22Rv1 (cell line): ENCODE results near the gene NMT1.
A peak's percentile ranks its signal among the peaks of the same experiment; 100 is the strongest.

Experiments used
- H3K27ac ChIP-seq: fragments of 450-650 bp; 2 replicates; pipeline ENCODE4 v1.5.1; 2017
- ZFX ChIP-seq: fragments of 450-650 bp; IDR thresholded peaks from 2 replicates; pipeline ENCODE4 v1.6.1; 2017; ENCODE audit warnings: antibody characterized with exemption, borderline replicate concordance
- TF ChIP-seq, protein P1 (sequence below): fragments of 450-650 bp; IDR thresholded peaks from 2 replicates; pipeline ENCODE4 v1.5.1; 2017; ENCODE audit warnings: mild to moderate bottlenecking

Gene NMT1

DNA sequence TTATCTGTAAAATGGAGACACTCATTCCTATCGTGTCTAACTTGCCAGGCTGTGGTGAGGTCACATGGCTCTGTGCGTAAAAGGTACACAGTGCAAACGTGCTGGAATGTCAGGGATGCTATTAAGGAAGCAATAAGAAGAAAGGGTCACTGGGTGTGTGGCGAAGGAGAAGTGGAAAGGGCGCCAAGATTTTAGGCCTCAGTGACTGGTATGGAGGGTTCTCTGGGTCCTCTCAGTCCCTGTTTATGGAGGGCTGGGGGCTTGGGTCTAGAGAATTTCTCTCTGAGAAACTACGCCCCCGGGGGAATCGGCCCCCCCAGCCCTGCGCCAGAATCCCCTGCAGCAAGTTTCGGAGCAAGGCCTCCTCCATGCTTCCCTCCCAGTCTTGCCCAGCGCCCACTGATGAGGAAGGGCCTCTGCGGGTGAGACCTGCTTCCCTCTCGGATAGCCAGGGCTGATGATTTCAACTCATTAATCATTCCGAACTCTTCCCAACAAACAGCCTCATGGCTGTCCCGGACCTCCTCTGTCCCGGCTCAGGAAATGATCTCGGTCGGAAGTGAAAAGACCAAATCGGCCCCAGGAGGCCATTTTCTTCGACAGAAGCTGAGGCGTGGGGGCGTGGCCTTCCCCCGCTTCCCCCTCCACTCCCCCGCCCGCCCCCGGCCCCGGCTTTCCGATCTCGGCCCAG lies 85.9 kb downstream of the NMT1 start:
- TF ChIP-seq ZFX: no peak
- TF ChIP-seq, protein P1, sequence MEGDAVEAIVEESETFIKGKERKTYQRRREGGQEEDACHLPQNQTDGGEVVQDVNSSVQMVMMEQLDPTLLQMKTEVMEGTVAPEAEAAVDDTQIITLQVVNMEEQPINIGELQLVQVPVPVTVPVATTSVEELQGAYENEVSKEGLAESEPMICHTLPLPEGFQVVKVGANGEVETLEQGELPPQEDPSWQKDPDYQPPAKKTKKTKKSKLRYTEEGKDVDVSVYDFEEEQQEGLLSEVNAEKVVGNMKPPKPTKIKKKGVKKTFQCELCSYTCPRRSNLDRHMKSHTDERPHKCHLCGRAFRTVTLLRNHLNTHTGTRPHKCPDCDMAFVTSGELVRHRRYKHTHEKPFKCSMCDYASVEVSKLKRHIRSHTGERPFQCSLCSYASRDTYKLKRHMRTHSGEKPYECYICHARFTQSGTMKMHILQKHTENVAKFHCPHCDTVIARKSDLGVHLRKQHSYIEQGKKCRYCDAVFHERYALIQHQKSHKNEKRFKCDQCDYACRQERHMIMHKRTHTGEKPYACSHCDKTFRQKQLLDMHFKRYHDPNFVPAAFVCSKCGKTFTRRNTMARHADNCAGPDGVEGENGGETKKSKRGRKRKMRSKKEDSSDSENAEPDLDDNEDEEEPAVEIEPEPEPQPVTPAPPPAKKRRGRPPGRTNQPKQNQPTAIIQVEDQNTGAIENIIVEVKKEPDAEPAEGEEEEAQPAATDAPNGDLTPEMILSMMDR: no peak

DNA sequence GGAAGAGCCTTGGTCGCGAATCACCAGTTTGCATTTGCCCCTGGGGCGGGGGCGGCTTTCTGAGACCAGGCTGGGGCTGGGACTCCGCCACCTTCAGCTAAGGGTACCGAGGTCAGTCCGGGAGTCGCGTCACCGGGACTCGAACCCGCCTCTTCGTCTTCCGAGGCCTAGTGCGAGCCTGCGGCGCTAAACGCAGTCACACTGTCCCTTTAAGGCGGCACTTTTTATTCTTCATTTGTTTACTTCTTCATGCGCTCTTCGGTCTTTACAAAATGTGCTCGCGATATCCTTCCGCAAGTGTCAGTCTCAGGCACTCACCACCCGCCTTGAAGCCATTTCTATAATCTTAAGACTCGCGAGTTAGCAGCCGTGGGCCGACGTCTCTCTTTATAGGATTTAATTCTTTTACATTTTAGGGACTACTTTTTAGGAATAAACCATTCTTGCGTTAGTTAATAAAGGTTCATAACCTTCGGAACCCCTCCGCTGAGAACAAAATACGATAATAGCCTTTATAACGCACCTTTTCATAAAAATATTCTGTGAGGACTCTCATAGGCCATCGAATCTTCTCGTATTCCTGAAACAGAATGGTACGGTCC lies 86.6 kb downstream of the NMT1 start:
- no peak for TF ChIP-seq ZFX
- TF ChIP-seq, protein P1: no peak
- H3K27ac ChIP-seq: peak overlapping the region; percentile 99

More for the DNA sequence above, 85.9 kb downstream of the NMT1 start:
- peak overlapping the region; percentile 99 for H3K27ac ChIP-seq

DNA sequence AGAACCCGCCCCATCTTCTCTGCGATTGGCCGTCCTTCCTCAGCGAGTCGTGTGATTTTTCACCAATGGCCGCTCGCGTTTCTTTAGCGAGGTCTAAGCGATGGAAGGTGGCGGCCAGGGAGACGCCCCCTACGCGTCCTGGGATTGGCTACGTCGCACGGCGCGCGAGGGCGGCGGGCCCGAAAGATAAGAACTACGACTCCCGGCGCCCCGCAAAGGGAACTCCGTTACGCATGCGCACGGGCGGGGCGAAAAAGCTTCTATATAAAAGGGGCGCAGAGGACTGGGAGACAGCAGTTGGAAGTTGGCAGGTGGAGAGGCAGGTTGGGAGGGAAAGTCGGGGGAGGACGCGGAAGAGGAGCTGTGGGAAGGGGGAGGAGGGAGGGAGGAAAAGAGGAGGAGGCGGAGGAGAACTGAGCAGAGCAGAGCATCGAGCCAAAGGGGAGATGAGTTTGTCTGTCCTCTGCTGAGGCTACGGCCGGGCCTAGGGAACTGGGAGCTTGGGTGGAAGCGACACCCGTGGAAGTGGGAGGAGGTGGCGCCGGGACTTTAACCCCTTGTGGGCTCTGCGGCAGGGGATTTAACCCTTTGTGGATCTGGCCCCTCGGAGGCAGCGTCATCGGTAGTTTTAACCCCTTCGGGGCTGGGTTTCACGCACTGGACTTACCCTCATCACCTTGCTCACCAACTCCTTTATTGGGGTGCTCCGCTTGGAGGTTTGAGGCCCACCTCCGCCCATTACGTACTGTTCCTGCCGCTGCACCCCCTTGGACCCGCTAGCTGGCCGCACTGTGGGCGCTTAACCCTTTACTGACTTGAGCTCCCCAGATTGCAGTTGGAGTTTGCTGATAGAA lies 87.3 kb downstream of the NMT1 start, which contains the start of gene HEXIM1:
TSS of gene HEXIM1 (plus strand) at position 293 of the 854 bp plus-strand sequence. CDS start 716 bp downstream, outside the sequence.
- TF ChIP-seq ZFX: no peak
- TF ChIP-seq, protein P1: no peak
- H3K27ac ChIP-seq: peak within 1 kb of the TSS; percentile 99

DNA sequence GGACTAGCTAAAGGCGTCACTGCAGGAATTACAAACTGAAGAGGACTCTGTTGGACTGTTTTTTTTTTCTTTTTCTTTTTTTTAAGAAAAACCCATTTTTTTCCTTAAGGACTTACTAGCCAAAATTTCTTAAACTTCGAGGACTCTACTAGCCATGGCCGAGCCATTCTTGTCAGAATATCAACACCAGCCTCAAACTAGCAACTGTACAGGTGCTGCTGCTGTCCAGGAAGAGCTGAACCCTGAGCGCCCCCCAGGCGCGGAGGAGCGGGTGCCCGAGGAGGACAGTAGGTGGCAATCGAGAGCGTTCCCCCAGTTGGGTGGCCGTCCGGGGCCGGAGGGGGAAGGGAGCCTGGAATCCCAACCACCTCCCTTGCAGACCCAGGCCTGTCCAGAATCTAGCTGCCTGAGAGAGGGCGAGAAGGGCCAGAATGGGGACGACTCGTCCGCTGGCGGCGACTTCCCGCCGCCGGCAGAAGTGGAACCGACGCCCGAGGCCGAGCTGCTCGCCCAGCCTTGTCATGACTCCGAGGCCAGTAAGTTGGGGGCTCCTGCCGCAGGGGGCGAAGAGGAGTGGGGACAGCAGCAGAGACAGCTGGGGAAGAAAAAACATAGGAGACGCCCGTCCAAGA lies 88.0 kb downstream of the NMT1 start:
- peak overlapping the region; percentile 99 for H3K27ac ChIP-seq
- no peak for TF ChIP-seq ZFX
- TF ChIP-seq, protein P1: peak; percentile 86

DNA sequence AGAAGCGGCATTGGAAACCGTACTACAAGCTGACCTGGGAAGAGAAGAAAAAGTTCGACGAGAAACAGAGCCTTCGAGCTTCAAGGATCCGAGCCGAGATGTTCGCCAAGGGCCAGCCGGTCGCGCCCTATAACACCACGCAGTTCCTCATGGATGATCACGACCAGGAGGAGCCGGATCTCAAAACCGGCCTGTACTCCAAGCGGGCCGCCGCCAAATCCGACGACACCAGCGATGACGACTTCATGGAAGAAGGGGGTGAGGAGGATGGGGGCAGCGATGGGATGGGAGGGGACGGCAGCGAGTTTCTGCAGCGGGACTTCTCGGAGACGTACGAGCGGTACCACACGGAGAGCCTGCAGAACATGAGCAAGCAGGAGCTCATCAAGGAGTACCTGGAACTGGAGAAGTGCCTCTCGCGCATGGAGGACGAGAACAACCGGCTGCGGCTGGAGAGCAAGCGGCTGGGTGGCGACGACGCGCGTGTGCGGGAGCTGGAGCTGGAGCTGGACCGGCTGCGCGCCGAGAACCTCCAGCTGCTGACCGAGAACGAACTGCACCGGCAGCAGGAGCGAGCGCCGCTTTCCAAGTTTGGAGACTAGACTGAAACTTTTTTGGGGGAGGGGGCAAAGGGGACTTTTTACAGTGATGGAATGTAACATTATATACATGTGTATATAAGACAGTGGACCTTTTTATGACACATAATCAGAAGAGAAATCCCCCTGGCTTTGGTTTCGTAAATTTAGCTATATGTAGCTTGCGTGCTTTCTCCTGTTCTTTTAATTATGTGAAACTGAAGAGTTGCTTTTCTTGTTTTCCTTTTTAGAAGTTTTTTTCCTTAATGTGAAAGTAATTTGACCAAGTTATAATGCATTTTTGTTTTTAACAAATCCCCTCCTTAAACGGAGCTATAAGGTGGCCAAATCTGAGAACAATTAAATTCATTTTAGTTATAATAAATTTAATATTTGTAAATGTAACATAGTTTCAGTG lies 88.8 kb downstream of the NMT1 start:
- H3K27ac ChIP-seq: peak overlapping the region; percentile 99
- TF ChIP-seq, protein P1: no peak
- no peak for TF ChIP-seq ZFX
